ENCODE measurements around the gene YJEFN3. TPM values are rescaled to one million over a fixed set of nuclear protein-coding genes. Genes with fewer than 3 reads are reported as not detected.
A peak's percentile ranks its signal among the peaks of the same experiment; 100 is the strongest.

Gene YJEFN3
- total RNA-seq, 1 experiment from 2014 or later, result 25.3 TPM

- ChIA-PET RAD21 (ENCODE audit: low non-redundant PET in 1 of 2, low total read pairs in 2 of 2, uncharacterized antibody in 2 of 2, unreplicated experiment in 2 of 2) (no interaction called here), CTCF (interaction anchor here (0.6 to 2.8 kb wide), 2 partner anchors 14 to 195 kb away, joined by 3 to 52 read pairs; no protein-coding TSS in a partner anchor), POLR2A (interaction anchor here (1.2 to 1.3 kb wide), 2 partner anchors 24 to 124 kb away, joined by 3 read pairs; partner anchors contain the start of gene ATP13A1)
- H3K36me3 ChIP-seq (ENCODE audit: control insufficient read depth in 1 of 2, insufficient read depth in 2 of 2, low read length in 2 of 2), result no peaks in the 10 kb centered on the region
- no peaks in the 10 kb centered on the region for H3K9me2 ChIP-seq (ENCODE audit: insufficient read depth)
- H3K4me2 ChIP-seq (ENCODE audit: low read length), result peak overlapping the region; percentile 99
- peaks cover 12 to 34% of the 10 kb centered on the region in 2 experiments for H3K4me1 ChIP-seq (ENCODE audit: control insufficient read depth in 1 of 2, insufficient read depth in 2 of 2, low read length in 2 of 2)
- no peaks in the 10 kb centered on the region for H3K79me2 ChIP-seq (ENCODE audit: insufficient read depth, low read length)
- no peaks in the 10 kb centered on the region for H3K9me3 ChIP-seq (ENCODE audit: control insufficient read depth in 1 of 2, insufficient read depth in 1 of 2, low read depth in 1 of 2, low read length in 2 of 2)
- peak overlapping the region; percentile 74 for H3K9ac ChIP-seq (ENCODE audit: low read length)
- H2AFZ ChIP-seq (ENCODE audit: low read depth, low read length, poor library complexity, severe bottlenecking), result peak overlapping the region; percentile 65
- DNase-seq (ENCODE audit: low read depth, low spot score), result peak; percentile 80
- H3K4me3 ChIP-seq (replicated peaks in 1 of 2; ENCODE audit: low read depth in 1 of 2, low read length in 2 of 2), result peak overlapping the region; percentile 53 to 64
- no peak for TF ChIP-seq CEBPB (IDR thresholded peaks at IDR 0.05; ENCODE audit: low read depth)
- no peak for TF ChIP-seq EZH2phosphoT487 (IDR thresholded peaks at IDR 0.05; ENCODE audit: borderline replicate concordance)
- TF ChIP-seq, protein P1, sequence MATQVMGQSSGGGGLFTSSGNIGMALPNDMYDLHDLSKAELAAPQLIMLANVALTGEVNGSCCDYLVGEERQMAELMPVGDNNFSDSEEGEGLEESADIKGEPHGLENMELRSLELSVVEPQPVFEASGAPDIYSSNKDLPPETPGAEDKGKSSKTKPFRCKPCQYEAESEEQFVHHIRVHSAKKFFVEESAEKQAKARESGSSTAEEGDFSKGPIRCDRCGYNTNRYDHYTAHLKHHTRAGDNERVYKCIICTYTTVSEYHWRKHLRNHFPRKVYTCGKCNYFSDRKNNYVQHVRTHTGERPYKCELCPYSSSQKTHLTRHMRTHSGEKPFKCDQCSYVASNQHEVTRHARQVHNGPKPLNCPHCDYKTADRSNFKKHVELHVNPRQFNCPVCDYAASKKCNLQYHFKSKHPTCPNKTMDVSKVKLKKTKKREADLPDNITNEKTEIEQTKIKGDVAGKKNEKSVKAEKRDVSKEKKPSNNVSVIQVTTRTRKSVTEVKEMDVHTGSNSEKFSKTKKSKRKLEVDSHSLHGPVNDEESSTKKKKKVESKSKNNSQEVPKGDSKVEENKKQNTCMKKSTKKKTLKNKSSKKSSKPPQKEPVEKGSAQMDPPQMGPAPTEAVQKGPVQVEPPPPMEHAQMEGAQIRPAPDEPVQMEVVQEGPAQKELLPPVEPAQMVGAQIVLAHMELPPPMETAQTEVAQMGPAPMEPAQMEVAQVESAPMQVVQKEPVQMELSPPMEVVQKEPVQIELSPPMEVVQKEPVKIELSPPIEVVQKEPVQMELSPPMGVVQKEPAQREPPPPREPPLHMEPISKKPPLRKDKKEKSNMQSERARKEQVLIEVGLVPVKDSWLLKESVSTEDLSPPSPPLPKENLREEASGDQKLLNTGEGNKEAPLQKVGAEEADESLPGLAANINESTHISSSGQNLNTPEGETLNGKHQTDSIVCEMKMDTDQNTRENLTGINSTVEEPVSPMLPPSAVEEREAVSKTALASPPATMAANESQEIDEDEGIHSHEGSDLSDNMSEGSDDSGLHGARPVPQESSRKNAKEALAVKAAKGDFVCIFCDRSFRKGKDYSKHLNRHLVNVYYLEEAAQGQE (IDR thresholded peaks at IDR 0.05; ENCODE audit: low read depth), result no peak
- no peak for TF ChIP-seq SRF (IDR thresholded peaks at IDR 0.05; ENCODE audit: low read depth)
- peak; percentile 93 for TF ChIP-seq MAX (IDR thresholded peaks at IDR 0.05)
- TF ChIP-seq SP1 (IDR thresholded peaks at IDR 0.05; ENCODE audit: low read depth), result no peak; the same call in 1 of the 2 replicates
- TF ChIP-seq POLR2AphosphoS5 (IDR thresholded peaks at IDR 0.05; ENCODE audit: low read depth, low read length), result no peak
- TF ChIP-seq, protein P2, sequence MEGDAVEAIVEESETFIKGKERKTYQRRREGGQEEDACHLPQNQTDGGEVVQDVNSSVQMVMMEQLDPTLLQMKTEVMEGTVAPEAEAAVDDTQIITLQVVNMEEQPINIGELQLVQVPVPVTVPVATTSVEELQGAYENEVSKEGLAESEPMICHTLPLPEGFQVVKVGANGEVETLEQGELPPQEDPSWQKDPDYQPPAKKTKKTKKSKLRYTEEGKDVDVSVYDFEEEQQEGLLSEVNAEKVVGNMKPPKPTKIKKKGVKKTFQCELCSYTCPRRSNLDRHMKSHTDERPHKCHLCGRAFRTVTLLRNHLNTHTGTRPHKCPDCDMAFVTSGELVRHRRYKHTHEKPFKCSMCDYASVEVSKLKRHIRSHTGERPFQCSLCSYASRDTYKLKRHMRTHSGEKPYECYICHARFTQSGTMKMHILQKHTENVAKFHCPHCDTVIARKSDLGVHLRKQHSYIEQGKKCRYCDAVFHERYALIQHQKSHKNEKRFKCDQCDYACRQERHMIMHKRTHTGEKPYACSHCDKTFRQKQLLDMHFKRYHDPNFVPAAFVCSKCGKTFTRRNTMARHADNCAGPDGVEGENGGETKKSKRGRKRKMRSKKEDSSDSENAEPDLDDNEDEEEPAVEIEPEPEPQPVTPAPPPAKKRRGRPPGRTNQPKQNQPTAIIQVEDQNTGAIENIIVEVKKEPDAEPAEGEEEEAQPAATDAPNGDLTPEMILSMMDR (IDR thresholded peaks at IDR 0.05 in 2 of 3, conservative IDR thresholded peaks at IDR 0.05 in 1 of 3; ENCODE audit: borderline replicate concordance in 1 of 3, insufficient read depth in 1 of 3, low read depth in 2 of 3, low read length in 2 of 3), result no peak
- TF ChIP-seq TCF7L2 (IDR thresholded peaks at IDR 0.05; ENCODE audit: borderline replicate concordance, extremely low read depth, insufficient read depth, insufficient read length), result peak; percentile 45
- TF ChIP-seq SIN3A (IDR thresholded peaks at IDR 0.05; ENCODE audit: low read depth), result no peak
- H3K27me3 ChIP-seq (ENCODE audit: insufficient read depth, low read length), result no peaks in the 10 kb centered on the region
- no TSS peak for BruUV-seq (replicated peaks)
- intact Hi-C loops (cut with micrococcal nuclease), result loop anchor here (10.0 kb wide), 1 partner anchor 235 kb away; no protein-coding TSS in a partner anchor
- peak; percentile 67 for ATAC-seq
- H3K27ac ChIP-seq (ENCODE audit: low read depth, low read length), result no peak overlapping the region; the same call in 1 of the 2 replicates
- H4K20me1 ChIP-seq (ENCODE audit: insufficient read depth), result no peaks in the 10 kb centered on the region
Measured at GRCh38 chr19:19540064-19540714, 11.5 kb downstream of the YJEFN3 start.
